Measurements from ENCODE around the gene SV2C. TPM values are rescaled to one million over a fixed set of nuclear protein-coding genes. Genes with fewer than 3 reads are reported as not detected.

The SV2C gene
- total RNA-seq, 1 experiment from 2014 or later = not detected

DNA sequence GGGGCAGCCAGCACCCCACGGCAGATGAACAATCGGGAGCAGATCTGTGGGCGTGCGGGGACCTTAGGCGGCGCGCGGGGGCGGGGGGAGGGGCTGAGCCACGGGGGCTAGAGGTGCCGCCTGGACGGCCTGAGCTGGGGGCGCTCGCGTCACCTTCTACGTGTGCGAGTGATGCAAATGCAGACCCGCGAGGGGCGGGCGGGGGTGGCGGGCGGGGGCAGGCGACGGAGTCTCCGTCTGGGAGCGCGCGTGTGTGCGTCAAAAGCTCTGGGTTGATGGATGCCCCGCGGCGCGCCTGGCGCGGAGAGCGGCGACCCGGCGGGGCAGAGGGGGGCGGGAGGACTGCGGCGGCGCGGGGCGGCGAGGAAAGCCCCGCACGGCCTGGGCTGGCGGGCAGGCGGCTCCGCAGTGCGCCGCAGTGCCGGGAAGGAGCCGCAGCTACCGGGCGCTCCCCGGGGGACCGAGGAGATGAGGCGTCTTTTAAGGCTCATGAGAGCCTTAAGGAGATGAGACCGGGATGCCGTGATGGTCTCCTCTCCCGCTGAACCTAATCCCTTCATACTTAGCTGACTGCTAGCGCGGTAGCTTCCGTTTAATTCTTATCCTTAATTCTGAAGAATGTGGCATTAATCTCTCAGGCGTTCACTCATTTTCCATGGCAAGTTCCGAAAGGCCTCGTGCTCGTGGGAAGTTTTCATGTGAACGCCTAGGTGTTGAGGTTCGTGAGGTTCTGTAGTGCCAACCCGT is 1.5 kb downstream of the SV2C start:
- Histone ChIP-seq H3K9me3 (ENCODE audit: control insufficient read depth in 1 of 2, insufficient read depth in 1 of 2, low read depth in 1 of 2, low read length in 2 of 2) (no peaks in the 10 kb centered on the region), H3K27ac (ENCODE audit: low read depth, low read length) (no peak overlapping the region), H3K4me1 (ENCODE audit: control insufficient read depth in 1 of 2, insufficient read depth in 2 of 2, low read length in 2 of 2) (no peaks in the 10 kb centered on the region), H4K20me1 (ENCODE audit: insufficient read depth) (no peaks in the 10 kb centered on the region), H2AFZ (ENCODE audit: low read depth, low read length, poor library complexity, severe bottlenecking) (no peak overlapping the region), H3K36me3 (ENCODE audit: control insufficient read depth in 1 of 2, insufficient read depth in 2 of 2, low read length in 2 of 2) (no peaks in the 10 kb centered on the region), H3K79me2 (ENCODE audit: insufficient read depth, low read length) (no peaks in the 10 kb centered on the region), H3K4me3 (replicated peaks in 1 of 2; ENCODE audit: low read depth in 1 of 2, low read length in 2 of 2) (no peak overlapping the region), H3K9me2 (ENCODE audit: insufficient read depth) (no peaks in the 10 kb centered on the region), H3K27me3 (ENCODE audit: insufficient read depth, low read length) (peaks cover 22% of the 10 kb centered on the region), H3K4me2 (ENCODE audit: low read length) (no peak overlapping the region), H3K9ac (ENCODE audit: low read length) (no peak overlapping the region)
- ChIA-PET RAD21 (ENCODE audit: low non-redundant PET in 1 of 2, low total read pairs in 2 of 2, uncharacterized antibody in 2 of 2, unreplicated experiment in 2 of 2) (no interaction called here), CTCF (no interaction called here), POLR2A (no interaction called here)
- ATAC-seq (no peak), DNase-seq (ENCODE audit: low read depth, low spot score) (no peak)
- no peak for TF ChIP-seq ELF1 (IDR thresholded peaks at IDR 0.05; ENCODE audit: borderline replicate concordance, low read depth)
- TF ChIP-seq RAD21 (IDR thresholded peaks at IDR 0.05; ENCODE audit: low read depth) = no peak
- no peak for TF ChIP-seq EZH2phosphoT487 (IDR thresholded peaks at IDR 0.05; ENCODE audit: borderline replicate concordance)
- no peak for TF ChIP-seq ZFX (IDR thresholded peaks at IDR 0.05)
- TF ChIP-seq SP1 (IDR thresholded peaks at IDR 0.05; ENCODE audit: low read depth) = no peak
- no peak for TF ChIP-seq SRF (IDR thresholded peaks at IDR 0.05; ENCODE audit: low read depth)
- intact Hi-C loops (cut with micrococcal nuclease) = no loop called here
- BruUV-seq (replicated peaks) = no TSS peak

DNA sequence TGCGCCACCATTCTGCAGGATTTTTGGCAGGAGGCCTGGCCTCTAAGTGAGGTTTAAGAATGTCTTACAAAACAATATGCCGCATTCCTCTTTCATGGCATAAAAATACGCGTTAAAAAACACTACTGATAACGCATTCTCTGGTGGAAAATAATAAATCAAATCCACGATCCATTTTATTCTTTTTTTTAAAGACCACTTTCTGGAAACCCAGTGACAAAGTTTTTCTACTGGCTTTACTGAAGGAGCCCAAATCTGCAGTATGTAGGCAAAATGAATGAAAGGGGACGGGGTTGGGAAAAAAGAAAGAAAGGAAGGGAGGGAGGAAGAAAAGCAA is 2.0 kb downstream of the SV2C start:
- Histone ChIP-seq H3K27me3 (ENCODE audit: insufficient read depth, low read length) (peaks cover 22% of the 10 kb centered on the region), H3K36me3 (ENCODE audit: control insufficient read depth in 1 of 2, insufficient read depth in 2 of 2, low read length in 2 of 2) (no peaks in the 10 kb centered on the region), H3K4me3 (replicated peaks in 1 of 2; ENCODE audit: low read depth in 1 of 2, low read length in 2 of 2) (no peak overlapping the region), H3K9ac (ENCODE audit: low read length) (no peak overlapping the region), H2AFZ (ENCODE audit: low read depth, low read length, poor library complexity, severe bottlenecking) (no peak overlapping the region), H3K9me2 (ENCODE audit: insufficient read depth) (no peaks in the 10 kb centered on the region), H3K4me1 (ENCODE audit: control insufficient read depth in 1 of 2, insufficient read depth in 2 of 2, low read length in 2 of 2) (no peaks in the 10 kb centered on the region), H4K20me1 (ENCODE audit: insufficient read depth) (no peaks in the 10 kb centered on the region), H3K79me2 (ENCODE audit: insufficient read depth, low read length) (no peaks in the 10 kb centered on the region), H3K4me2 (ENCODE audit: low read length) (no peak overlapping the region), H3K9me3 (ENCODE audit: control insufficient read depth in 1 of 2, insufficient read depth in 1 of 2, low read depth in 1 of 2, low read length in 2 of 2) (no peaks in the 10 kb centered on the region), H3K27ac (ENCODE audit: low read depth, low read length) (no peak overlapping the region)
- CTCF ChIA-PET = no interaction called here
- RAD21 ChIA-PET (ENCODE audit: low non-redundant PET in 1 of 2, low total read pairs in 2 of 2, uncharacterized antibody in 2 of 2, unreplicated experiment in 2 of 2) = no interaction called here
- POLR2A ChIA-PET = no interaction called here
- intact Hi-C loops (cut with micrococcal nuclease) = no loop called here
- DNase-seq (ENCODE audit: low read depth, low spot score) = no peak
- no TSS peak for BruUV-seq (replicated peaks)
- TF ChIP-seq FOSL1 (IDR thresholded peaks at IDR 0.05; ENCODE audit: low read depth) = no peak
- no peak for TF ChIP-seq YY1 (IDR thresholded peaks at IDR 0.05; ENCODE audit: extremely low read depth, insufficient replicate concordance, low read depth, low read length)
- TF ChIP-seq POLR2A (IDR thresholded peaks at IDR 0.05; ENCODE audit: borderline replicate concordance, extremely low read depth, insufficient read depth, insufficient read length) = no peak
- TF ChIP-seq ZFX (IDR thresholded peaks at IDR 0.05) = no peak
- no peak for TF ChIP-seq EGR1 (IDR thresholded peaks at IDR 0.05; ENCODE audit: low read depth)
- no peak for TF ChIP-seq CEBPB (IDR thresholded peaks at IDR 0.05; ENCODE audit: low read depth)
- TF ChIP-seq CBX3 (IDR thresholded peaks at IDR 0.05; ENCODE audit: low read depth) = no peak
- no peak for TF ChIP-seq ZNF274 (IDR thresholded peaks at IDR 0.05; ENCODE audit: low read depth, low read length)
- no peak for ATAC-seq

Data from HCT116 (cell line).